GM23248 (cell line): ENCODE results near the gene NDUFA11. TPM values are rescaled to one million over a fixed set of nuclear protein-coding genes. Genes with fewer than 3 reads are reported as not detected.
A peak's percentile ranks its signal among the peaks of the same experiment; 100 is the strongest.
"Not testable (repeated sequence)": the region's sequence is repeated elsewhere in the genome, so short reads cannot be mapped to it uniquely, and the experiment has no call there.

Experiments
- DNase-seq: peaks from one replicate; pipeline ENCODE4 v3.0.0-alpha.2; 2015
- H2AFZ ChIP-seq: fragments of 200-600 bp; sonication (generic); 2 replicates; pipeline ENCODE4 v1.6.1; 2016; ENCODE audit warnings: antibody characterized with exemption
- H3F3A ChIP-seq: fragments of 200-600 bp; sonication (generic); 2 replicates; pipeline ENCODE4 v1.6.1; 2016; ENCODE audit warnings: mild to moderate bottlenecking, antibody characterized with exemption, mixed run types; ENCODE audit not compliant: insufficient read depth
- H3K27ac ChIP-seq: fragments of 200-600 bp; sonication (generic); 2 replicates; pipeline ENCODE4 v1.5.1; 2016; ENCODE audit warnings: mild to moderate bottlenecking
- H3K27me3 ChIP-seq: fragments of 200-600 bp; sonication (generic); replicated peaks from 2 replicates; pipeline ENCODE4 v1.6.1; 2016; ENCODE audit warnings: mild to moderate bottlenecking; ENCODE audit not compliant: insufficient read depth
- H3K36me3 ChIP-seq: fragments of 200-600 bp; sonication (generic); 2 replicates; pipeline ENCODE4 v1.6.1; 2016; ENCODE audit warnings: low read depth, mild to moderate bottlenecking
- H3K4me1 ChIP-seq: fragments of 200-600 bp; sonication (generic); 2 replicates; pipeline ENCODE4 v1.6.1; 2016; ENCODE audit warnings: mild to moderate bottlenecking; ENCODE audit not compliant: insufficient read depth
- H3K4me2 ChIP-seq: fragments of 200-600 bp; sonication (generic); one replicate; pipeline ENCODE4 v1.6.1; 2016; ENCODE audit warnings: mild to moderate bottlenecking; ENCODE audit not compliant: unreplicated experiment
- H3K4me3 ChIP-seq: fragments of 200-600 bp; sonication (generic); 2 replicates; pipeline ENCODE4 v1.5.1; 2016; ENCODE audit warnings: mild to moderate bottlenecking
- H3K79me2 ChIP-seq: fragments of 200-600 bp; sonication (generic); 2 replicates; pipeline ENCODE4 v1.6.1; 2016; ENCODE audit warnings: mild to moderate bottlenecking; ENCODE audit not compliant: insufficient read depth
- H3K9ac ChIP-seq: fragments of 200-600 bp; sonication (generic); 2 replicates; pipeline ENCODE4 v1.6.1; 2016; ENCODE audit warnings: mild to moderate bottlenecking
- H3K9me2 ChIP-seq: fragments of 200-600 bp; sonication (generic); 2 replicates; pipeline ENCODE4 v1.6.1; 2016; ENCODE audit warnings: mixed run types, mild to moderate bottlenecking, moderate library complexity; ENCODE audit not compliant: insufficient read depth
- H3K9me3 ChIP-seq: fragments of 200-600 bp; sonication (generic); one replicate; pipeline ENCODE4 v1.6.1; 2017; ENCODE audit warnings: low read depth
- H4K20me1 ChIP-seq: fragments of 200-600 bp; sonication (generic); 2 replicates; pipeline ENCODE4 v1.6.0; 2016; ENCODE audit not compliant: insufficient read depth
- EZH2 ChIP-seq: fragments of 200-600 bp; sonication (generic); IDR thresholded peaks from 2 replicates; pipeline ENCODE4 v1.6.1; 2018; ENCODE audit warnings: antibody characterized with exemption, mild to moderate bottlenecking; ENCODE audit not compliant: insufficient read depth, poor library complexity, severe bottlenecking
- EZH2phosphoT487 ChIP-seq: fragments of 200-600 bp; sonication (generic); IDR thresholded peaks from 2 replicates; pipeline ENCODE4 v1.6.1; 2018; ENCODE audit warnings: antibody characterized with exemption, moderate library complexity, mild to moderate bottlenecking, low read depth; ENCODE audit not compliant: insufficient read depth
- WGBS, 2 experiments: methylation state at CpG; one replicate each; pipeline ENCODE4 v1.1.6; 2015 to 2017; ENCODE audit warnings: low lambda C conversion rate in 2 of 2, low coverage in 1 of 2; ENCODE audit errors: missing lambda C conversion rate in 2 of 2; 5-methylcytosine and 5-hydroxymethylcytosine counted together
- in situ Hi-C: fragments of 300-500 bp; cut with MboI; formaldehyde crosslinking; loops from 2 replicates; pipeline ENCODE4 v1.15.0; 2020
- polyA plus RNA-seq: library from polyadenylated mRNA; unstranded; fragments of >200 nt; fragmentation: Nextera tagmentation; extraction: Ambion mirVana; gene quantifications from 2 replicates; pipeline ENCODE4 v1.2.1, GENCODE V29; 2016
- total RNA-seq: library from RNA; depleted of rRNA; stranded (reverse); fragments of >200 nt; shearing (Covaris generic); gene quantifications from 2 replicates; pipeline ENCODE4 v1.2.3, GENCODE V29; 2014

The NDUFA11 gene
- total and polyA plus RNA-seq, 2 experiments from 2014 or later: 231 to 588 TPM

DNA sequence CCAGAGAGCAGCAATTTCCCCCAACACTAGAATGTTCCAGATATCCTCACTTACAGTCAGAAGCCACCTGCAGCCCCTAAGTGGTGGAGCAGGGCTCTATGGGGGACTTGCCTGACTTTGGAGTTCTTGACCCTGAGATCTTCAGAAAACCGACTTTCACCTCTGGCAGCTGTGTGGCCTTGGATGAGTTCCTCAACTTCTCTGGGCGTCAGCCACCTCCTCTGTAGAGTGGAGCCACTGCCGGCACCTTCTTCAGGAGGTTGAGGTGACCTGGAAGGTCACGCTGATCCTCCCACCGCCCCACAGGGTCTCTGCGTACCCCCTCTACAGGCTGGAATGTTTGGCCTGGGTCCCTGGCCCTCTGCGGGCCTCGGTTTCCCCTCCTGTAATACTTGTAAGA is 26.2 kb downstream of the NDUFA11 start:
- in situ Hi-C loops: no loop called here
- no peaks in the 10 kb centered on the region for H3F3A ChIP-seq
- WGBS, 2 experiments: 58 to 70% methylated on average over 8 of the region's 8 CpGs

DNA sequence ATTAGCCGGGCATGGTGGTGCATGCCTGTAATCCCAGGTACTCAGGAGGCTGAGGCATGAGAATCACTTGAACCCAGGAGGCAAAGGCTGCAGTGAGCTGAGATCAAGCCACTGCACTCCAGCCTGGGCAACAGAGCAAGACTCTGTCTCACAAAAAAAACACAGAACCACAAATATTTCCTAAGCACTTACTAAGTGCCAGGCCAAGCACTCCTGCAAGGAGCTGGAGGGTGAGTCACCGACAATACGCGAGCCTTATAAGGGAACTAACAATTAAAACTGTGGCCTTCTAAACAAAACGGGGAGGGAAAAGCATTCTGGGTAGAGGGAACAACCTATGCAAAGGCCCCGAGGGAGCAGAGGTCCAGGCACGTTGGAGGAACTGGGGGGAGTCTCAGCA is 29.1 kb downstream of the NDUFA11 start:
- H2AFZ ChIP-seq, H3K4me1 ChIP-seq, H3K9ac ChIP-seq, H3K36me3 ChIP-seq, H3K4me2 ChIP-seq, H3K4me3 ChIP-seq, in situ Hi-C loops, H4K20me1 ChIP-seq, H3K79me2 ChIP-seq, H3F3A ChIP-seq, H3K27ac ChIP-seq, H3K9me2 ChIP-seq, H3K9me3 ChIP-seq: not testable (repeated sequence)
- 68 to 70% methylated on average over 7 of the region's 7 CpGs for WGBS, 2 experiments
- H3K27me3 ChIP-seq: peaks cover 11% of the 10 kb centered on the region; the same call in 1 of the 2 replicates
- peak; percentile 72 for DNase-seq

More for the DNA sequence above, 26.2 kb downstream of the NDUFA11 start:
- TF ChIP-seq EZH2phosphoT487 (no peak), EZH2 (no peak)
- Histone ChIP-seq H3K79me2 (no peaks in the 10 kb centered on the region), H4K20me1 (no peaks in the 10 kb centered on the region), H3K9me2 (no peaks in the 10 kb centered on the region), H3K36me3 (no peaks in the 10 kb centered on the region), H3K4me3 (no peak overlapping the region), H3K27ac (no peak overlapping the region), H3K4me1 (peaks cover 3% of the 10 kb centered on the region; the same call in 1 of the 2 replicates), H3K27me3 (peaks cover 13% of the 10 kb centered on the region; the same call in 1 of the 2 replicates), H3K9me3 (no peaks in the 10 kb centered on the region), H2AFZ (no peak overlapping the region), H3K9ac (no peak overlapping the region), H3K4me2 (no peak overlapping the region)
- no peak for DNase-seq

DNA sequence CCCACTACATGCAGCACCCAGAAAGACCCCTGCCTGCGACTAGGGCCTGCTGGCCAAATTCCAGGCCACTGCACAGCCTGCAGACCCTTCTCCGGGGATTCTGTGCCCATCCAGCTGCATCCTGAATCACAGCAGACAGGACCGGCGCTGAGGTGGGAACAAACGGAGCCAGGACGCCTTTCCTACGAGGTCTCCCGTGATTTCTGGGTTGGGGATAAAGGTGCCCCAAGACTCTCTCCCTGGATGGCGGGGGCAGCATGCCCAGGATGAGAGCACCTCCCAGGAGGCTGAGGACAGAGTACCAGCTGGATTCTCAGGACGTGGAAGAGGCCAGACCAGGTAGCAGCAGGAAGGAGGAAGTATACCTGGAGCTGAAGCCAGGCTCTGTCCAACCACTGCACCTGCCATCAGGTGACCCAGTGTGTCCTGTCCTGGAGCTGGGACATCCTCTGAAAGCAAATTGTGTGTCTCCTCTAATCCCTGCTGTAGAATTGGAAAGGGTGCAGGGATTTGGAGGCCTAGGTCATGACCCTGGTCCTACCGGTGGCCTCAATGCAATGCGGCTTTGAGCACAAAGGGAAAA is 29.9 kb downstream of the NDUFA11 start:
- Histone ChIP-seq H3F3A (no peaks in the 10 kb centered on the region), H3K27ac (no peak overlapping the region), H3K4me2 (no peak overlapping the region), H3K4me3 (no peak overlapping the region), H3K9me3 (no peaks in the 10 kb centered on the region), H3K9me2 (no peaks in the 10 kb centered on the region), H3K79me2 (no peaks in the 10 kb centered on the region), H3K4me1 (no peaks in the 10 kb centered on the region), H2AFZ (no peak overlapping the region), H3K36me3 (no peaks in the 10 kb centered on the region), H3K9ac (no peak overlapping the region), H4K20me1 (no peaks in the 10 kb centered on the region), H3K27me3 (peaks cover 11% of the 10 kb centered on the region; the same call in 1 of the 2 replicates)
- no peak for DNase-seq
- WGBS, 2 experiments: 70 to 71% methylated on average over 12 of the region's 12 CpGs
- TF ChIP-seq EZH2 (no peak), EZH2phosphoT487 (no peak)
- in situ Hi-C loops: no loop called here

DNA sequence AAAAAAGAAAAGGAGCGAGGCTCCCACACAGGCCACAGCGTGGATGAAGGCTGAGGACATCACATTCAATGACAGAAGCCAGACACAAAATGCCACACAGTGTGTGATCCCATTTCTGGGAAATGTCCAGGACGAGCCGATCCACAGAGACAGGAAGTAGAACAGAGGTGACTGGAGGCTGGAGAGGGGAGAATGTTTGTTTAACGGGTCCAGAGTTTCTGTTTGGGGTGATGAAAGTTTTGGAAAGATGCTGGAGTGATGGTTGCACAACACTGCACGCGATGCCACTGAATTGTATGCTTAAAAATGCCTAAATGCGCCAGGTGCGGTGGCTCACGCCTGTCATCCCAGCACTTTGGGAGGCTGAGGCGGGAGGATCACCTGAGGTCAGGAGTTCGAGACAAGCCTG is 32.6 kb downstream of the NDUFA11 start:
- no peaks in the 10 kb centered on the region for H3K79me2 ChIP-seq
- H3K4me3 ChIP-seq: no peak overlapping the region
- no peaks in the 10 kb centered on the region for H3K4me1 ChIP-seq
- in situ Hi-C loops: no loop called here
- no peak overlapping the region for H2AFZ ChIP-seq
- H3K9me3 ChIP-seq: no peaks in the 10 kb centered on the region
- no peak for TF ChIP-seq EZH2
- TF ChIP-seq EZH2phosphoT487: no peak
- no peaks in the 10 kb centered on the region for H3F3A ChIP-seq
- H3K27ac ChIP-seq: no peak overlapping the region
- no peak overlapping the region for H3K9ac ChIP-seq
- no peak for DNase-seq
- H3K36me3 ChIP-seq: no peaks in the 10 kb centered on the region
- H4K20me1 ChIP-seq: no peaks in the 10 kb centered on the region
- 0 out of 2 replicates have a peak, but pooled peaks cover 4% of the 10 kb centered on the region for H3K27me3 ChIP-seq
- H3K9me2 ChIP-seq: no peaks in the 10 kb centered on the region
- WGBS, 2 experiments: 64 to 67% methylated on average over 12 of the region's 12 CpGs
- no peak overlapping the region for H3K4me2 ChIP-seq
